ENCODE results near the gene SMC1B.

The SMC1B gene

DNA sequence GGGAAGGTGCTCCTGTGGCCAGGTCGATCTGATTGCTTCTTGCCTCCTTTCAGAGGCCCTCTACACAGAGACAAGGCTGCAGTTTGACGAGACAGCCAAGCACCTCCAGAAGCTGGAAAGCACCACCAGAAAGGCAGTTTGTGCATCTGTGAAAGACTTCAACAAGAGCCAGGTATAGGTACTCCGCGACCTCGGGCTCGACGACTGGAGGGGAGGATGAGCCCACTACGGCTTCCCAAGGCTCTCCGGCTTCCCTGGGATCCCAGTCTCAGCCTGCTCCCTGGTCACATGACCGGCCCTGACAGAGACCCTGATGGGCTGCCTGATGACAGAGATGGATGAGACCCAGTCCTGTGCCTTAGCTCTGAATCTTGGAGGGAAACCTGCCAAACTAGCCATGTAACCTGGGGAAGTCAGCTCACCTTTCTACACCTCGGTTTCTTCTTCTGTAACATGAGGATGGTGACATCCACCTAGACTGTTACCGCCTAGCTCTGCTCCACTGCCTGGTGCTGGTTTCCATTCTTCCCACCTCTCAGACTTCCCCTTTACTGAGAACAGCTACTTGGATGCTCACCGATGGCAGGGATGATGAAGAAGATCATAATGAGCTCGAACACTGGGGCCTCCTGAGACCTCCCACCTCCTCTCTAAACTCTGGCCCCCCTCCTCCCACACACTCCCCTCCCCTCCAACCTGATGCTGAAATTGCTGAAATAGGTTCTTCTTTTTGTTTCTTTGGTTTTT, 9.0 kb upstream of the SMC1B start:
- in situ Hi-C loops (cut with HindIII; ENCODE audit: low pct_unique_long_range_greater_than_20kb, low sequenced_read_pairs) = no loop called here
- no peak for DNase-seq (ENCODE audit: low read depth in 1 of 2, low spot score in 1 of 2)
- TF ChIP-seq JUND (IDR thresholded peaks at IDR 0.05; ENCODE audit: low read depth) = no peak

DNA sequence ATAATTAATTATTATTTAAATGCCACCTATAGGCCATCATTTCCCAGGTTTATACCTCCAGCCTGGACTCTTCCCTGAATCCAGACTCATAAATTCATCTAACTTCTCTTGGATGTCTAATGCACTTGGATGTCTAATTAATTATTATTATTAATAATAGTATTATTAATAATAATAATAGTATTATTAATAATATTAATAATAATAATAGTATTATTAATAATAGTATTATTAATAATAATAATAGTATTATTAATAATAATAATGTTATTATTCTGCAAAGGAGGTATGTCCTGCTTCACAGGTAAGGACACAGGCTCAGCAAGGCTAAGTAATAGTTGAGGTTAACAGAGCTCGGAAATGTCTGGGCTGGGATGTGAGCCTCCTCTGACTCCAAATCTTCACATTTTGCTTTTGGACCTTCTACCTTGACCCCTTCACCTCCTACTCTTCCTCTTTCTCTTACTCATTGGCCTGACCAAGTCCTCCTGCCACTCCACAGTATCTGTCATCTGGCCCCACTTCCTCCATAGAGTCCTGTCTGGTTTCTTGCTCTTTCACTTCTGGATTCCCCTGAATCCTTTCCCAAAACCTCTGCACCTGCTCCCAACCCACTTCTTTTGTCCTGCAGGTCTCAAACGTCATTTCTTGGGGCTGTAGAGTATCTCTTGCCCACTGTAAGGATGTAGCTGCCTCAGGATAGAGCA, 8.1 kb upstream of the SMC1B start:
- no peak for DNase-seq (ENCODE audit: low read depth in 1 of 2, low spot score in 1 of 2)
- in situ Hi-C loops (cut with HindIII; ENCODE audit: low pct_unique_long_range_greater_than_20kb, low sequenced_read_pairs) = no loop called here
- TF ChIP-seq JUND (IDR thresholded peaks at IDR 0.05; ENCODE audit: low read depth) = no peak

DNA sequence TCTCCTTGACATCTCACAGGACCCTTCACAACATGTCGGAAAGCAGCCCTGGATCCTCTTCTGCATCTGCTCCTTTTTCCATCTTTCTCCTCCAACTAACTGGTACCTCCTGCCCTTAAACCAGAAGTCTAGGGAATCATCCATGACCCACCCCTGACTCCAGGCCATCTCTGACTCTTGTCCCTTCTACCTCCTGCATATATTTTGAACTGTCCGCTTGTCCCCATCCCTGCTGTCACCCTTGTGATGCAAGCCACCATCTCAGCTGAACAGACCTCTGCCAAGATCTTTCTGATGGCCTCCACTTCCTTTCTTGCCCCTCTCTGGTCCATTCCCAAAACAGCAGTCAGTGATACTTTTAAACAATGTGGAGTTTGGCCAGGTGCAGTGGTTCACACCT, 7.1 kb upstream of the SMC1B start:
- in situ Hi-C loops (cut with HindIII; ENCODE audit: low pct_unique_long_range_greater_than_20kb, low sequenced_read_pairs) = no loop called here
- no peak for DNase-seq (ENCODE audit: low read depth in 1 of 2, low spot score in 1 of 2)
- TF ChIP-seq JUND (IDR thresholded peaks at IDR 0.05; ENCODE audit: low read depth) = no peak

DNA sequence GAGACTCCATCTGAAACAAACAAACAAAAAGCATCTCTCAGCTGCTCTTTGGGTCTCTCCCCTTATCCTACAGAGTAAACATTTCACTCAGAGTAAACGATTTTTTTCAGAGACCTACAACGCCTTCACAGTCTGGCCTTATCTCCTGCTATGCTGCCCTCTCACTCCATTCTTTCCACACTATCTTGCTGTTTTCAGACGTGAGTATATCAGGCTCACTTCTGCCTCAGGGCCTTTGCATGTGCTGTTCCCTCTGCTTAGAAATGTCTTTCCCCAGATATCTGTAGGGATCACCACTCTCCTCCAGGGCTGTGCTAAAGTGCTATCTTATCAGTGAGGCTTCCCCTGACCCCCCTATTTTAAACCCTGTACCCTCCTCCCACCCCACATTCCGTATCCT, 6.6 kb upstream of the SMC1B start:
- TF ChIP-seq JUND (IDR thresholded peaks at IDR 0.05; ENCODE audit: low read depth) = no peak
- no peak for DNase-seq (ENCODE audit: low read depth in 1 of 2, low spot score in 1 of 2)
- in situ Hi-C loops (cut with HindIII; ENCODE audit: low pct_unique_long_range_greater_than_20kb, low sequenced_read_pairs) = no loop called here

DNA sequence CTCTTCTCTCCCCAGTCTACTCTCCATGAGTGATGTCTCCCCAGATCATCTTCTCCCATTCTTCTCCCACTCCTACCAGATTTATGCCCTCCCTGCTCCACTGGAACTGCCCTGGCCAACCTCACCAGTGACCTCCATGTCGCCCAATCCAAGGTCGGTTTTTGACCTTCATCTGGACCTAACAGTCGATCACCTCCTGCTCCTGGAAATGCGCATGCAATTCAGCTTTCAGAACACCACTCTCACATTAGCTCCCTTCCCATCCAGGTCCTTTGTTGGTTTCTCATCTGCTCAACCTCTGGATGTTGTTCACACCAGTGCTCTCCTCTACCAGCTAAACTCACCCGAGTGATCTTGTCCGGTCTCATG, 5.4 kb upstream of the SMC1B start:
- DNase-seq (ENCODE audit: low read depth in 1 of 2, low spot score in 1 of 2) = no peak
- in situ Hi-C loops (cut with HindIII; ENCODE audit: low pct_unique_long_range_greater_than_20kb, low sequenced_read_pairs) = no loop called here

DNA sequence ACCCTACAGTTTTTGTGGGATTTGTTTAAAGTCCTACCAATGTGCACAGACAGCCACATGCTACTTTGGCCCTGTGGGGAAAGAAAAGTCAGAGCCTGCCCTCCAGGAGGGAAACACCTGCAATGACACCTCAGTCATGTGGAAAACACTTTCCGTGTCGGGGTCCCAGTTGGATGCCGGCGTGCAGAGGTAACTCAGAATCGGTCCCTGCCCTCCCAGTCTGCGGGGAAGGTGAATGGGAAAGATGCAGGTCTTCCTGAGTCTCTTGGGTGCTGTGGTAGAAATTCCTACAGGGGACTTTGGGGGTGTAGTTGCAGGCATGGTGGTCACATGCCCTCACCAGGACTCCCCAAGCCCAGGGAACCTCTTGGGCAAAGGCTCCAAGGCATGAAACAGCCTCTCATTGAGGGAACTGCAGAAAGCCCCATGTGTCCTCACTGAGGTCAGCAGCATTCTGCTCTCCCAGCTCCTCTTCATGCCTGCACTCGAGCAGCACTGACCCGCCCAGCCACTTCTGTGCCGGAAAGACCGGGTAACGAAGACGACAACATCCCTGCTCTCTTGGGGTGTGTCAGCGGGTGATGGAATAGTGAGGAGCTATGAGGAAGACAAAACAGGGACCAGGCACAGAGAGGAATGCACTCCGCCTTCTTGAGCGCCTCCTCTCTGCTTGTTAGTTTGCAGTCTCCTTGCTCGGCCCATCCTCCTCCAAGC, 4.8 kb upstream of the SMC1B start:
- no peak for DNase-seq (ENCODE audit: low read depth in 1 of 2, low spot score in 1 of 2)
- in situ Hi-C loops (cut with HindIII; ENCODE audit: low pct_unique_long_range_greater_than_20kb, low sequenced_read_pairs) = no loop called here
- TF ChIP-seq JUND (IDR thresholded peaks at IDR 0.05; ENCODE audit: low read depth) = no peak

More for the DNA sequence above, 5.4 kb upstream of the SMC1B start:
- no peak for TF ChIP-seq JUND (IDR thresholded peaks at IDR 0.05; ENCODE audit: low read depth)

DNA sequence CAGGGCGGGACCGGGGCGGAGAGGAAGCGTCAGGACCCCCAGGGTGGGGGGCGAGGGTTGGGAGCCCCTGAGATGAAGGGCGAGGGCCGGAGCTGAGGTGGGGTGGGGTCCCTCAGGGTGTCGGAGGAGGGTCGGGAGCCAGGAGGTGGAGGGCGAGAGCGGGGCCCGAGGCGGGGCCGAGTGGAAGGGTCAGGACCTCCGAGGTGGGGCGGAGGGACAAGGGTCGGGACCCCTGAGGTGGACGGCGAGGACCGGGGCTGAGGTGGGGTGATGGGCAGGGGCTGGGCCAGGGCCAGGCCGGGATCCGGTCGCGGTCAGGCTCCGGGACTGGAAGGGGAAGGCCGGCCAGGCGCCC, 409 bp downstream of the SMC1B start:
- DNase-seq (ENCODE audit: low read depth in 1 of 2, low spot score in 1 of 2) = no peak
- no peak for TF ChIP-seq JUND (IDR thresholded peaks at IDR 0.05; ENCODE audit: low read depth)
- in situ Hi-C loops (cut with HindIII; ENCODE audit: low pct_unique_long_range_greater_than_20kb, low sequenced_read_pairs) = no loop called here

DNA sequence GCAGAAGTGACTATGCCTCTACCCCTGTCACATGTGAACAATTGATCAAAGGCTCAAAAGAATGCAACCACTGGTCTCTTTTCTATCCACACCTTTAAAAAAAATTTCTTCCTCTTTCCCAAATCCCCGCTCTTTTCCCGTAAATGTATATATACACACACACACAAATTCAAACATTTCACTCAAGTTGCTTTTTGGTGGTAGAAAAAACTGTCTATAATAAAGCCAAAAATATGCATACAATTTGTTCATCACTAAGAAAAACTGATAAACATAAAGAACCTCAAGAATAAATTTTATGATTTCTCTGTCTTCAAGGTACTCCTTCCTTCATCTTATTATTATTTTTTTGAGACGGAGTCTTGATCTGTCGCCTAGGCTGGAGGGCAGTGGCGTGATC, 5.6 kb downstream of the SMC1B start:
- in situ Hi-C loops (cut with HindIII; ENCODE audit: low pct_unique_long_range_greater_than_20kb, low sequenced_read_pairs) = no loop called here
- TF ChIP-seq JUND (IDR thresholded peaks at IDR 0.05; ENCODE audit: low read depth) = no peak
- no peak for DNase-seq (ENCODE audit: low read depth in 1 of 2, low spot score in 1 of 2)

DNA sequence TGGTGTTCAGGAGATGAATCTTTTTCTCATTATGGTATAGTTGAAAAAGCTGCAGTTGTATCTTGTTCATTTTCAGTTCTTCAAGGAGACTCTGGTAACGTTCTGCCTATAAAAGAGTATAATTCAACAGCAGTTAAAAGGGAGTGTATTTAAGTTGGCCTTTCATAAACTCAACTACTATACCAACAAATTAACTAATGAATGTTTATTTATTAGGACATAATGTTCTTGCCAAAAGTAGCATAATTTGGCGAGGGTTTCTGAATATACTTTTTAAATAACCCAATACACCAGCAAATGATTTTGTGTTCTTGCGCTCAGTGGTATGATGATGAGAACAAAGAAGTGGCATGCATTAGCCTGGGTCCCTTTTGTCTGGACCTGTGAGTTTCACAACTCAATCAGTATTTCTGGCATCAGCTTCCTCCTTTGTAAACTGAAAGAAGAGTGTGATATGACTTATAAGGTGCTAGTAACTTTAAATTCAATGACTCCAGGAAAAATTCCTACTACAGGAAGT, 10.9 kb downstream of the SMC1B start:
- no peak for DNase-seq (ENCODE audit: low read depth in 1 of 2, low spot score in 1 of 2)
- TF ChIP-seq JUND (IDR thresholded peaks at IDR 0.05; ENCODE audit: low read depth) = no peak
- in situ Hi-C loops (cut with HindIII; ENCODE audit: low pct_unique_long_range_greater_than_20kb, low sequenced_read_pairs) = no loop called here

DNA sequence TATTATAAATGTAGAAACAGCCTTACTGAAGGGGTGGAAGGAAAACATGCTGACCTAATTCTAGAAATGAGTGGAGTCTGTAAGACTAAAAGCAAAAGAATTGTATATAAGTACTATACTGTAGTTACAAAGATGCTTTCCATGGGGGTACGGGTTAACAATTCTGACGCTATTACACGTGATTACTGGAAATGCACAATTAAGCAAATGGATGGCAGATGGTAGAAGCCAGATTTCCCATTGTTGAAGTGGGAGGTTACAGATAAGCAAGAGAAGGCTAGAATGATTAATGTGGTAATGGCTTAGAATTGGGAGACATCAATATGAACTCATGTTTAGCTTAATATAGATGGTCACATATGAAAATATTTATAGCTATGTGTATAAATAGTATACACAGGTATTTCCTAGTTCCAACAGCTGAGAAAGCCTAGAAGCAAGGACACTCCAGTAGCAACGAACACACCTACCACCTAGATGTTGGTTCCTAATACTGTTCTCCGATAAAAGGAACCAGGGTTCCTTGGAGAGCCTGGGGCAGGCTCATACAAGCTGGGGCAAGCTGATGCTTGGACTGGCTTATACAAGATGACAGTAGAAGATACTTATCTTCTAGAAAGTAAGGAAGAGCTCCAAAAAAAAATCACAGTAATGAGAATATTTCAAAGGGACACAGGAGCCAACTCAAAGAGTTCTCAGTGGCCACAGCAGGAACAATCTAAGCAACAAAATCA, 13.5 kb downstream of the SMC1B start:
- no peak for DNase-seq (ENCODE audit: low read depth in 1 of 2, low spot score in 1 of 2)
- TF ChIP-seq JUND (IDR thresholded peaks at IDR 0.05; ENCODE audit: low read depth) = no peak
- in situ Hi-C loops (cut with HindIII; ENCODE audit: low pct_unique_long_range_greater_than_20kb, low sequenced_read_pairs) = no loop called here

DNA sequence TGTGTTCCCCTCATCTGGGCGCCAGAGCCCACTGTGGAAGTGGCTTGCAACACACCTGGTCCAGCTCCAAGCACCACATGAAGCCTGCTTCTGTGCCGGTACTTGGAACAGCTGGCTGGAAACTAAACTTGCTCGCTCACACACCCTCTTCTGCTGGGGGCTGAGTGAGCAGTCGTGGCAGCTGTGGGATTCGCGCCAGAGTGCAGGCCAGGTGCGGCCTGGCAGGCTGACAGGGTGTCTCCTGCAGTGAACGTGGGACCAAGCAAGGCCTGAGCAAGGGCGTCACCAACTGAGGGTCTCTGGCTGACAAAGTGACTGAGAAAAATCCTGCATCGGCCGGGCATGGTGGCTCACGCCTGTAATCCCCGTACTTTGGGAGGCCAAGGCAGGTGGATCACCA, 15.2 kb downstream of the SMC1B start:
- no peak for TF ChIP-seq JUND (IDR thresholded peaks at IDR 0.05; ENCODE audit: low read depth)
- no peak for DNase-seq (ENCODE audit: low read depth in 1 of 2, low spot score in 1 of 2)

DNA sequence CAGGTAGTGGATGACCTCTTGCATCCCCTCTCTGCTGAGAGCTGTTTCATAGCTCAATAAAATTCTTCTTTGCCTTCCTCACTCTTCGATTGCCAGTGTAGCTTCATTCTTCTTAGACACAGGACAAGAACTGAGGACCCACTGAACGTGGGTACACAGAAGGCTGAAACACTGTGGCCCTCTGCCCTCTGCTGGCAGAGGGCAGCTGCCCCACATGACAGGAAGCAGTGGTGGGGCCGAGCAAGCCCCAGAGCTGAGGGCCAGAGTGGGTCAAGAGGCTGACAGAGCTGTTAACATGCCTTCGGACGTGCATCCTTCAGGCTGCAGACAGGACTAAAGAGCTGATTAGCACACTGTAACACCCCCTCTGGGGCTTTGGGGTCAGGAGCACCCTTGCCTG, 15.6 kb downstream of the SMC1B start:
- in situ Hi-C loops (cut with HindIII; ENCODE audit: low pct_unique_long_range_greater_than_20kb, low sequenced_read_pairs) = no loop called here
- no peak for DNase-seq (ENCODE audit: low read depth in 1 of 2, low spot score in 1 of 2)
- TF ChIP-seq JUND (IDR thresholded peaks at IDR 0.05; ENCODE audit: low read depth) = no peak

More for the DNA sequence above, 15.2 kb downstream of the SMC1B start:
- in situ Hi-C loops (cut with HindIII; ENCODE audit: low pct_unique_long_range_greater_than_20kb, low sequenced_read_pairs) = no loop called here

Measured in T47D (cell line).